Midbrain (tissue), 1 donor: ENCODE data around the gene SHISA6.
"Not testable (repeated sequence)": the region's sequence is repeated elsewhere in the genome, so short reads cannot be mapped to it uniquely, and the experiment has no call there.

Experiments
- DNase-seq: peaks from one replicate; lab custom pipeline; 2025; lab: John Stamatoyannopoulos, UW

The SHISA6 gene

DNA sequence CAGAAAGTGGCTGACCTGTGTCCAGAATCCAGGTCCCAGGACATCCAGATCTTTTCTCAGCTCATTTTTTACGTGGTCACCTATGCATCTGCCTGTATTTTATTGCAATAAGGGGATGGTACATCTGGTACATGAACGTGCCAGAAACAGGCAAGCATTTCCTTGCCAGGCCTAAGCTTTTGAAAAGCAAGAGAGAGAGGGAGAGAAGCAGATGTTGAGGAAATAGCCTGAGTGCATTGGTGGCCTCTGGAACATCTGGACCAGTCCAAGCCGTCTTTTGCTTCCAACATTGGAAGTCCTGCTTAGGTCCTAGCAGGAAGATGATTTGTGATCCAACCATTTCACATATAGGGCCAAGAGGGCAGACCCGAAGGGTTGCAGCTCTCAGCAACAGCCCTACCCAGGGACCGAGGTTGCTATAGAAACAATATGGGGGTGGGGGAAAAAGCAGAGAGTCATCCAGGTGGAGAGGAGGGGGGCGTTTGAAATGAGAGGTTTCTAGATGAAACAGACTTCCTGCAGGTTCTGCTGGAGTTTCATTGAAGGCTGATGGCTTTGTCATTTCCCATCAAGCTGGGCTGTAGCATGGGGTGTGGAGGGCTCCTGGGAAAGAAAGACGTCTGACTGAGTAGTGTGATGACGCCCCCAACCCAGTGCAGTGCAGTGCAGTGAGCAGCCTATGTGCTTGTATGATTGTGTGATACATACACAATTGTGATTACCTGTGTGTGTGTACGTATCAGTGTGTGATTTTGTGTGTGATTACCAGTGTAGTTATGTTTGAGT, 61.6 kb downstream of the SHISA6 start:
- no peak for DNase-seq

DNA sequence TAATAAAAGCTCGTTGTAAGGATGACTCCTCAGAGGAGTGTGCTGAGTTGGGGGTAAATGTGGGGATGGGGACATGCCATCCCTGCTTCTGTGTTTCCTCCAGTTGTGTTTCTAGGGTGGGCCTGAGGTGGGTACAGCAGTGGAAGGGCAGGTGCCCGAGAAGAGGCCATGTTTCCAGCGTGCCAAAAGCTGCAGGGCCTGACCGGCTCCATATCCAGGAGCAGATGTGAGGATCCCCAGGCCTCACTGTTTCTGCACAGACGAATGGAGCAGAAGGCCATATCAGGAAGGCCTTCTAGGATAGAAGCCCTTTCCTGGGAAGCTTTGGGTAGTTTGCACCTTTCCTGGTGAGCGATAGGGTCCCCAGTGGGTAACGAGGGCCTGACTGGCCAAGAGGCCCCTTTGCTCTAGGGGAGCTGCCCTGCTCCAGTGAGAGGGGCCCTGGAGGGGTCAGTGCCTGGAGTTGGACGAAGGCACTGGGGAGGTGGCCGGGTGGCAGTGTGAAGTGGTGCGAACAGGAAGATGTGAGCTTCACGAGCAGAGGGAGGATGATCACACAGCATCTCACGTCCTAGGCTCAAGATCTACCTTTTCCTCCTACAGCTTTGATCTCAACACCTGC, 62.9 kb downstream of the SHISA6 start:
- no peak for DNase-seq

DNA sequence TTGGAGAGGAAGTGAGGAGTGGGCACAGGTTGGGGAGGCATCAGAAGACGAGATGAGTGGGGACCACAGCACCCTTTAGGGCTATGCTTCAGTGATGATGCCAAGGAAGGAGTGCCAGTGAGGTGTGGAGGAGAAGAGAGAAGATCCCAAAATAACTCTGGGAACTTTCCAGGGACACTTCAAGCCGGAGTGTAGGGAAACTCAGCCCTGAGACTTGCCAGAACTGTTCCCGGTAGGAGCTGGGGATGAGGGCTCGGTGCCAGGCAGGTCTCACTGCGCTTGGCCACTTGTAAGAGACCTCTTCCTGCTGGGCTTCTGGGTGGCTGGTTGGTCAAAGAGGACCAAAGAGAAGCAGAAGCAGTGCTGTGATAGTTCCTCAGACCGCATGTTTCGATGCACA, 63.6 kb downstream of the SHISA6 start:
- DNase-seq, result no peak

DNA sequence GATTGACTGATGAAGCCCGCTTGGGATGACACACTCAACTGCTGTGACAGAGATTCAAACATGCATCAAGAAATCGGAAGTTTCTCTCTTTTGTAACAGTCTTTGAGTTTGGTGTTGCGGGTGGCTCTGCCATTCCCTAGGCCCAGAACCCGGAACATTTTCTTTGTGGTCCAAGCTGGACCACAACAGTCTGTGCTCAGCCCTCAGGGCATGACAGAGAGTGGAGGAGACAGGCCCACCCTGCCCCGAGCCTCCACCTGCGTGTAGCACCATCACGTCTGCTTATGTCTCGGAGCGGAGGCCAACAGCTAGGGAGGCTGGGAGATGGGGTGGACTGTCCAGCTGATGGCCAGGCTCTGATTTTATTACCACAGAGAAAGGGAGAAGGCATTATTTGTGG, 64.5 kb downstream of the SHISA6 start:
- DNase-seq, result no peak

DNA sequence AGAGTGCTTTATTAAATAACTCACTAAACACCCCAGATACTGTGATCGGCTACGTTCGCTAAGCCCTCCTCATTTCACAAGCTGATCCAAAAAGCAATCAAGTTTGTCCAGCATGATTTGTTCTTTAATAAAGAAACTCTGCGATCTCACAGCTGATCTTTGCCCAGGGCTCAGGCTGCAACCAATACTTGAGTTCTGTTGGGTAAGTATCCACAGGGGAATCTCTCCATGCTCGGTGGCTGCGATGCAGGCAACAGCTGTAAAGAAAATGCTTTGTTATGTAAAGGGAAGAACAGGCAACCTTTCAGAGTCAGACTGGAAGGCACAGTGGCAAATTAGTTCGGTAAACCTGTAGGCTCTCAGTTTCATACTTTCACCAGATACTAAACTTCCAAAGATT, 67.5 kb downstream of the SHISA6 start:
- no peak for DNase-seq

DNA sequence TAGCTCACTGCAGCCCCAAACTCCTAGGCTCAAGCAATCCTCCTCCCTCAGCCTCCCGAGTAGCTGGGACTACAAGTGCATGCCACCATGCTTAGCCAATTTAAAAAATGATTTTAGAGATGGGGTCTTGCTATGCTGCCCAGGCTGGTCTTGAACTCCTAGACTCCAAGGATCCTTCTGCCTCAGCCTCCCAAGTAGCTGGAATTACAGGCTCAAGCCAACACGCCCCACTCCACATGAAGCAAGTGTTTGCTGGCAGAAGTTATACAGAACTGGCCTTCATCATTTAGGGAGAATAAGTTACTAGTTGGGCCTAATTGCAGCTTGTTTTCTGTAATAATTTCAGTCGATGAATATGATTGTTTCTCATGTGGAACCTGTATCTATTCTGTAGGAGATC, 68.0 kb downstream of the SHISA6 start:
- no peak for DNase-seq

DNA sequence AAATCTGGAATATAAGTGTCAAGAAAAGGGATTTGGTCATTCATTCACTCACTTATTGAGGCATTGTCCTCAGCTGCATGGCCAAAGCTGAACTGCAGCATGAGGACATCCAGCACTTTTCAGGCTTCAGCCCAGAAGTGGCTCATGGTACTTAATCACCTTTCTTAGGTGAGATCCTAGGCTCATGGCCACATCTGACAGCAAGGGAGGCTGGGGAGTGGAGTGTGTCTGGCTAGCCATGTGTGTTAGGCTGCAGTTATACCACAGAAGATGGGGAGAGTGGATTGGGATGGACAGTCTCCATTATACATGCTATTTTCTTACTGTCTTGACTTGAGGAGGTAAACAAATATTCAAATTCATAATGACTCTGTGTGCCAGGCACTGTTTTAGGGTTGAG, 68.8 kb downstream of the SHISA6 start:
- DNase-seq, result no peak

DNA sequence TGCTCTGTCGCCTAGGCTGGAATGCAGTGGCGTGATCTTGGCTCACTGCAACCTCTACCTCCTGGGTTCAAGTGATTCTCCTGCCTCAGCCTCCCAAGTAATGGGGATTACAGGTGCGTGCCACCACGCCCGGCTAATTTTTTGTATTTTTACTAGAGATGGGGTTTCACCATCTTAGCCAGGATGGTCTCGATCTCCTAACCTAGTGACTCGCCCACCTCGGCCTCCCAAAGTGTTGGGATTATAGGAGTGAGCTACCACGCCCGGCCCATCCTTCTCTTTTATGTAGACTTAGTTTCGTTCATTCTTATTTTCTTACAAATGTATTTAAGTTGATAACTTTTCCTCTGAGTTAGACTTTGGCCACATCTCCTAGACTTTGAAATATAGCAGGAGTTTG, 75.4 kb downstream of the SHISA6 start:
- DNase-seq, result not testable (repeated sequence)

DNA sequence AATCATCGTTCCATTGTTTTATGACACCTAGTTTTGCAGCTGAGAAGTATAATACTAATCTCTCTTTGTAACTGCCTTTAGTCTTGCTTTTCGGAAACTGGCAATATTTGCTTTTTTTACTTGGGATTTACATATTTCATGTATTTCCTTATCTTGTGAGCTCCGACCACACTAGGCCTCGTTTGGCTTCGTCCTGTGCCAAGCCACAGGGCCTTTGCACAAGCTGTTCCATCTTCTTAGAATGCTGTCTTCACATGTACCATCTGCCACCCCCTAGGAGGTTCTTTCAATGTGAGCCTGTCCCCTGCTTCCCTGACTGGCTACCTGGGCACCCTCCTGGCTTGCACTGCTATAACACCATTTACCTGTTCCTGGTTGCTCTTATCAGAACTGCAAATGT, 77.2 kb downstream of the SHISA6 start:
- DNase-seq, result no peak

DNA sequence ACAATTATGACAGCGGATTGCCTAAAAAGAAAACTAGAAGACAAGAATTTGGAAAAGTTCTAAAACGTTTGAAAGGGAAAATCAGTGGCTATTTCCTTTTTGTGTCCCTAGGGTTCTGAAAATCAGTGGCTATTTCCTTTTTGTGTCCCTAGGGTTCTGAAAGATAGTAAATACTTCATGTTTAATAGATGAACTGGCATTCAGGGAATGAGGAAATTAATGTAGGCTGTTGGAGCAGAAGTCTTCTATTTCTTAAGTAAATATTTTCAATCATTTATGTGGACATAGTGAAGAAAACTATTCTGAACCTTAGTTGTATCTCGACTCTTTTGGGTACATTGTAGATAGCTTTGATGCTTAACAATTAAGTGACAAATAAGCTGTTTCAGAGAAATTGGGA, 78.9 kb downstream of the SHISA6 start:
- DNase-seq, result no peak

DNA sequence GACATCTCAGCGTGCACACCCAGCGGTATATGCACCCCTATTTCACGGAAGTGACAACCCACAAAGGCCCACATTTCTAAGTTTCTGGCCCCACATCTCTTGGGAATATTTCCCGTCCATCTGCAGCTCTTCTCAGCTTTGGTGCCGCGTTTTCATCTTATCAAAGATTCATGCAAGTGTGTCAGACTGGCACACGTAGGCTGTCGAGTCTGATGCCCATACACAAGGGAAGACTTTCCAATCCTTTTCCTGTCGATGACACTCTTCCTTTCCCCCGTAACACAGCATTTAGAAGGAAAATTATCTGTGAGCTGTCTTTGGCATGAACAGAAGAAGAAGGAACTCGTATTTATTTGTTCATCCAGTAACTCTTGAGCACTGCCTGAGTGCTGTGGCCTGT, 83.0 kb downstream of the SHISA6 start:
- no peak for DNase-seq

DNA sequence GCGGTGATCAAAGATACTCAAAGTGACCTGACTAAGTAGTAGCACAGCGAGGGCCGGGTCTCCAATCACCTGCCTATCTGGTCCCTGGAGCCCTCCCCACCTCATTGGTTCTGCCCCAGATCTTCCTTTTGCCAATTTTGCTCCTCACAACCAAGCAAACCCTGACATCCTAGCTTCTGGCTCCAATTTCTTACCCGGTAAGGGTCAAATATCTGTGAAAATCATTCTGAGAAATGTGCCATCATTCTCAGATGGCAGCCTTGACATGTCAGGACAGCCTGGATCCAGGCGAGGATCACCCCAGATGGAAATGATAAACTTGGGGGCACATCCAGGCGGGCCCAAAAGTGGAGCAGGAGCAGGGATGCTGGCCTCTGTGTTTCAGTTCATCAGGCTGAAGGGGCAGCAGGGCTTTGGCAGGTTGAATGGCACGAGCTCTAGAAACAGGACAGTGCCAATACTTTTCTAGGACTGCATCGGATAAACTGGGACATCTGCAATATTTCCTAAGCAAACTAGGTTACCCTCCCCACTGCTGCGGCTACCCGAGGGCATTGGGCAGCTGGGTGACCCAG, 83.9 kb downstream of the SHISA6 start:
- DNase-seq, result no peak

DNA sequence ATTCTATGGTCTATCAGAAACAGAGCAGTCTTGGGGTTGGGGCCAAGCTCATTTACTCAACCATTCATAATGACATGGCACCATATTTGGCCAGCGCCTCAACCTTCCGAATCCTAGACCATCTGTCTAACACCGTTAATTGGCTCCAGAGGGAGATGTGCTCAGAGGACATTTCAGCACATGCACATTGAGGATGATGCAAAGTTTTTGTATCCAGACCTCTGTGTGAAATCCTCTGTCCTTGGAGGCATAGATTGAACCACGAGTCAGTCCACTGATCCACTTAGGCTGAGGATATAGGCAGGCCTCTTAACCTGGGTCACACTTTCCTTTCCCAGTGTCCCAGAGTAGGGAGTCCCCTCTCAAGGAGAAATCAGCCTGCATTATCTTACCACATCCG, 85.5 kb downstream of the SHISA6 start:
- DNase-seq, result no peak

DNA sequence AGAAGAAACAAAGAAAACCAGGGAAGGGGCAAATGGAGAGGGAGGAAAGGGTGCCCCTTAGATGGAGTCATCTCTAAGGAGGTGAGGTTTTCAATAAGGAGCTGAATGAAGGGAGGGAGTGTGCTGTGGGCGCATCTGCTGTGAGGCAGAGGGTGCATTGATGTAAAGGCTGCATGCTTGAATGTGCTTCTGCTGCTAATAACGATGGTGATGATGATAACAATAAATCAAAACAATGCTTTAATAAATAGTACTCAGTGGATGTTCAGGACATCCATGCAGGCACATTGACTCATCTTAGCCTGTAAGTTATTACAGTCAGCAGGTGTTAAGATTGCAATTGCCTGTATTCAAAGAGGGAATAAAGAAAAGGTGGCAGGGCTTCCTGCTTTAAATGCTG, 87.8 kb downstream of the SHISA6 start:
- DNase-seq, result no peak

DNA sequence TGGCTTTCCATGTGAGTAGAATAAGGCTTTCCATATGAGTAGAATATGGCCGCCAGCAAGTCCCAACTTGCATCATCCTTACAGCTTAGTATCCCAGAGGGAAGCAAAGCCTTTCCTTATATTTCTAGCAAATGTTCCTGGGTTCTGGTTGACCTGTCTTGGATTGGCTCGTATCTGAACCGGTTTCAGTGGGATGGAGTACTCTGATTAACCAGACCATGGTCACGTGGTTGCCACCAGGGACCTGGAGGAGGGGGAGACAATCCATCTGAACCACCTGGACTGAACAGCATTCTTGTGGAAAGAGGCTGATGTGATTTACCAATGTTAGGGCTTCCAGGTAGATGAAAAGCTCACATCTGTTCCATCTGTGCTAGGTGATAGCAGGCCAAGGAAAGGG, 89.0 kb downstream of the SHISA6 start:
- DNase-seq, result no peak

DNA sequence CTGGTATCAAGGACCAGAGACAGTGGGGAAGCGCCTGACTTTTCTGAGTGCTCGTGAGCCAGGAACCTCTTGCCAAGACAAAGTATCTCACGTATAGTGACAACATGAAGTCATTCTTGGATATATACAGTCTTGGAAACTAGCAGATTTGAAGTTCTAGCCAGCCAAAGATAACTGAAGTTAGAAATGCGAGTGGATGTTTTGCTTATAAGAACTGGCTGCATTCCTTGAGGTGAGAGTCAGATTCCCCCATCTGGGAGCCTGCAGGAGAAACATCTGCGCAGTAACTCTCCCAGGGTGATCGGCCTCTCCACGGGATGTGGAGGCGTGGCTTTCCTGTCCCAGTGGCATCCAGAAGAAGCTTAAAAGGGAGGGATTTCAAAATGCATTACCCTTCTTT, 89.8 kb downstream of the SHISA6 start:
- DNase-seq, result no peak

DNA sequence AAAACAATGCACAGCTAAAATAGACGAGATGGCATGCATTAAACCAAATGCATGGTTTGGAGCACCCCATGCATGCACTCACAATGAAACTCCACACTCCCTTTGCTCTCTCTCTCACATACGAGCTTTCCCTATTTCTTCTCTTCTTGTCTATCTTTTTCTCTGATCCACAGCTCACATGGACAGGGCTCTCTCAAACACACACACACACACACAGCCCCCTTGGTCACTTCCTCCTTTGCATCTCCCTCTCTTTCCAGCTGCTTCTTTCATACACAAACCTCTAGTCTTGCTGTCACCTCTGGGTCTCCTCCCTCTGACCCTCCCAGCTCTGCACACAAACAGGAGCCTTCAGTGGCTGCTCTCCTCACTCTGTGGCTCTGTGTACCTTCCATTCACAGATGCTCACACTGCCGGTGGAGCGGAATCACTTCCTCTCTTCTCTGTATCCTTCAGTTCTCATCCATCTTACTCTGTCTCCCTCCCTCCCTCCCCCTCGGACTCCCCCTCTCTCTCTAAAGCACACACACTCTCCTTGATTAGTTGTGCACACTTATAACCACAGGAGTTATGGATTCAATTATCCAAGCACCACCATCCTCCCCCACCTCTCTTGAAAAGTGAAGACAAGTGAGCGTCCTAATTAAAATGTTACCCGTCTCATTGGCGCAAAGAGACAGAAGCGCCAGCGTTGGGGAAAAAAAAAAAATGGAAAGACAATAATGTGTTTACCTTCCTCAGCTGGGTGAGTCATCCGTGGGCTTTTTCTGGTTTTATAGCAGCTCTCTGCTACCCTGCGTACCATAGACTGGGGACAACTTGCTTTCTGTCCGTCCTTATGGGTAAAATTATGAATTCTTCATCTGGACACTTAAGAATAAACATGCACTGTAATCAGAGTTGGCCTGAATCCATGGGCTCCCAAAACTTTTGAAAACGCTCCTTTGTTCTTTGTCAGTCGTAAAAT, 90.8 kb downstream of the SHISA6 start:
- no peak for DNase-seq

DNA sequence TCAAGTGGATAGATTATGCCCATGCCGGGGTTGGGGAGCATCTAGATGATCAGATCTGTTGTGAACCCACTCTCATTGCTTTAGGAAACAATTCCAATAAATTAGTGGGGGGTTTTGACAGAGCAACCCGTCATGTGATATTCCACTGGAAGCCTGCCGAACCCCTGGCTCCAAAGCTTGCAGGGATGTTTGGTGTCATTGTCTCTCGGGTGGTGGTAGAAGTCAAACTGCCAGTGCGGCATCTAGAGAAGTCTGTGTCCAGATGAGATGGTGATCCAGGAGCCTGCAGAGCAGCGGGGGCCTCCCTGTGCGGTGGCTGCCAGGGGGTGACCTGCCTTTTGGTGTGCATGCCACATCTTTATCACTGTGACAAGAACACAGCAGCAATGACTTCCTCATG, 91.7 kb downstream of the SHISA6 start:
- peak; percentile 23 for DNase-seq

DNA sequence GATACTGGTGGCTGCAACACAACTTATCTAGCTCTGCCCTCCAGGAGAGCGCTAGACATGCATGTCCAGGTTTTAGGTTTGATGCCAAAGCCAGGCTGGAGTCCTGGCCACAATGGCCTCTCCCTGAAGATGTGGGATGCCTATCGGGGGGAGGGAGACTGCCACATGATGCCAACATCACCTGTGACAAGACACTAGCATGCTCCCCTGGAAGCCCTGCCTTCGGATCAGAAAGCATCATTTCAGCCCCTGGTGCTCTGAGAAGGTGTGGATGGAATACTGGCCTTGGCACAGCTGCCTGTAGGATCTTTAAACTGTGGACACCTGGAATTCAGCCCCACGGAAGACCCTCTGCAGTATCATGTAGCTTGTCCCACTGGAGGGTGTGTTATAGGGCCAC, 93.5 kb downstream of the SHISA6 start:
- no peak for DNase-seq

DNA sequence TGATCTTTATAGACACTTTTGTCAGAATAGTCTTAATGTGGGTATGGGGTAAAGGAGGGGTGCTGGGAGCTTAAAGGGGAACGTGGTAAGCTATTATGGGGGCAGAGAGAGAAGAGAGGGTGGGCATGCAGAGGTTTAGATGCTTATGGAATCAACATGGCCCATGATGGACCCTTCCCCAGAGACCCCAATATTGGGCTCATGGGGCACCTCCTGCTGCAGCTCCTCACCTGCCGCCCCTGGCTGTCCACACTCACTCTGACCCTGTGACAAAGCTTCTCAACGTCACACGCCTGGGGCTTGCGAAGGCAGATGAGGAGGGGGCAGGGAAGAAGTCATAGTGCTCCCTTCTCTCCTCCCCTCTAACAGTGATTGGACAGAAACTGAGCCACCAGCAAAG, 95.3 kb downstream of the SHISA6 start:
- no peak for DNase-seq

DNA sequence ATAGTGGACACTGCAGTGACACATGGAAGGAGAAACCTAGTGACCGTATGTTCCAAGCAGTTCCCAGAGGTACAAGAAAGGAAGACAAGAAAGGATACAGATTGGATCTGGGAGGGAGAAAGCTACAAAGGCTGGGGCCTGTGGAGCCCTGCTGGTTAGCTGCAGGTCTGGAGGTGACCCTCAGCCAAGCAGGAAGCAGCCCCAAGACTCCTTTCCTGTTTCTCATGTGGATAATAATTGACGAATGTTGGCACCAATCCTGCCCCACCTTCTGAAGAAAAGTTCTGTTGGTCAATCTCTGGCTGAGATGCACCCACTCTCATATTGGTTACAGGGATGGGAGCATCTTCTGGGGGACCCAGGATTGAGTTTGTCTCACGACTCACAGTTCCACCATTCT, 99.8 kb downstream of the SHISA6 start:
- DNase-seq, result no peak

DNA sequence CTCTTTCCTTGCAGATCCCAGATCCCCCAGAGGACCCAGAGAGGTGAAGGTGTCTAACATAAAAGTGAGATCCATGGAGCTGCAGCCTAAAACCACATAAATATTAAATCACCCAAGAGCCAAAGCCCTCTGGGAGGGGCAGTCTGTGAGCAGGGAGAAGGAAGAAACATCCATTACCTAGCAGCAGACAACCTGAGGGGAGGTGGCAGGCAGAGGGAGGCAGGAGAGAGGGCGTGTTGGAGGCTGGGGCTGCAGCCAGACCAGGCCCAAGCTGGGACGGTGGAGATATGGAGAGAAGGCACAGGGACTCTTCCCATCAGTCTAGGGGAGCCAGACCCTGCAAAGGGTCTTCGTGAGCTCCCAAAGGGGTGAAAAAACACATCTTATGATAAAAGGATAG, 101.1 kb downstream of the SHISA6 start:
- DNase-seq, result no peak
